Neural crest cell (in vitro differentiated cells): ENCODE measurements around the gene SENP5. TPM values are rescaled to one million over a fixed set of nuclear protein-coding genes. Genes with fewer than 3 reads are reported as not detected.

Experiments
- DNase-seq: peaks from one replicate; pipeline ENCODE4 v3.0.0; 2021; ENCODE audit warnings: low read depth, mixed read lengths, low spot score
- H3K27ac Mint-ChIP-seq: one replicate; pipeline ENCODE4 v1.8.0; 2021; ENCODE audit warnings: mild to moderate bottlenecking, mixed read lengths; ENCODE audit not compliant: unreplicated experiment
- H3K27me3 Mint-ChIP-seq: 2 replicates; pipeline ENCODE4 v1.8.0; 2021; ENCODE audit warnings: low read depth, mild to moderate bottlenecking, mixed read lengths
- H3K36me3 Mint-ChIP-seq: 2 replicates; pipeline ENCODE4 v1.8.0; 2021; ENCODE audit warnings: low read depth, mild to moderate bottlenecking, mixed read lengths
- H3K4me1 Mint-ChIP-seq: 2 replicates; pipeline ENCODE4 v1.8.0; 2021; ENCODE audit warnings: mixed read lengths
- H3K4me3 Mint-ChIP-seq: one replicate; pipeline ENCODE4 v1.8.0; 2021; ENCODE audit warnings: mild to moderate bottlenecking, mixed read lengths
- H3K9me3 Mint-ChIP-seq: 2 replicates; pipeline ENCODE4 v1.8.0; 2021; ENCODE audit warnings: mixed read lengths
- CTCF ChIP-seq: fragments of 200-600 bp; sonication (generic); conservative IDR thresholded peaks from 2 replicates; pipeline ENCODE4 v1.5.0; 2021; ENCODE audit warnings: antibody characterized with exemption, mild to moderate bottlenecking
- total RNA-seq: library from RNA; stranded (reverse); gene quantifications from 2 replicates; pipeline ENCODE4 v1.2.1, GENCODE V29; 2021

The SENP5 gene
- total RNA-seq, 1 donor from 2014 or later = 41.3 TPM

DNA sequence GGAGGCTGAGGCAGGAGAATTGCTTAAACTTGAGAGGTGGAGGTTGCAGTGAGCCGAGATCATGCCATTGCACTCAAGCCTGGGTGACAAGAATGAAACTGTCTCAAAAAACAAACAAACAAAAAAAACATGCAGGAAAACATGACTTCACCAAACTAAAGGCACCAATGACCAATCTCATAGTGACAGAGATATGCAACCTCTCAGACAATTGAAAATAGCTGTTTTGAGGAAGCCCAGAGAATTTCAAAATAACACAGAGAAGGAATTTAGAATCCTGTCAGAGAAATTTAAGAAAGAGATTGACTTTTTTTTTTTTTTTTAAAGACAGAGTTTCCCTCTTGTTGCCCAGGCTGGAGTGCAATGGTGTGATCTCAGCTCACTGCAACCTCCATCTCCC, 48.5 kb downstream of the SENP5 start:
- no peak overlapping the region for H3K4me3 Mint-ChIP-seq
- H3K4me1 Mint-ChIP-seq = no peaks in the 10 kb centered on the region
- no peaks in the 10 kb centered on the region for H3K27me3 Mint-ChIP-seq
- peaks cover 35% of the 10 kb centered on the region for H3K36me3 Mint-ChIP-seq
- no peak for DNase-seq
- no peaks in the 10 kb centered on the region for H3K9me3 Mint-ChIP-seq
- no peak overlapping the region for H3K27ac Mint-ChIP-seq
- TF ChIP-seq CTCF = no peak

GRCh38 chr3:196916995-196917394, 49.3 kb downstream of the SENP5 start:
- TF ChIP-seq CTCF = no peak
- no peaks in the 10 kb centered on the region for H3K9me3 Mint-ChIP-seq
- no peak overlapping the region for H3K4me3 Mint-ChIP-seq
- no peaks in the 10 kb centered on the region for H3K27me3 Mint-ChIP-seq
- H3K27ac Mint-ChIP-seq = no peak overlapping the region
- H3K36me3 Mint-ChIP-seq = peaks cover 31% of the 10 kb centered on the region
- H3K4me1 Mint-ChIP-seq = no peaks in the 10 kb centered on the region
- DNase-seq = no peak

- H3K4me1 Mint-ChIP-seq = no peaks in the 10 kb centered on the region
- no peak overlapping the region for H3K4me3 Mint-ChIP-seq
- H3K9me3 Mint-ChIP-seq = no peaks in the 10 kb centered on the region
- no peaks in the 10 kb centered on the region for H3K27me3 Mint-ChIP-seq
- H3K27ac Mint-ChIP-seq = no peak overlapping the region
- no peak for DNase-seq
- H3K36me3 Mint-ChIP-seq = peaks cover 27% of the 10 kb centered on the region
- no peak for TF ChIP-seq CTCF
Observed at GRCh38 chr3:196918968-196919367, 51.2 kb downstream of the SENP5 start.

DNA sequence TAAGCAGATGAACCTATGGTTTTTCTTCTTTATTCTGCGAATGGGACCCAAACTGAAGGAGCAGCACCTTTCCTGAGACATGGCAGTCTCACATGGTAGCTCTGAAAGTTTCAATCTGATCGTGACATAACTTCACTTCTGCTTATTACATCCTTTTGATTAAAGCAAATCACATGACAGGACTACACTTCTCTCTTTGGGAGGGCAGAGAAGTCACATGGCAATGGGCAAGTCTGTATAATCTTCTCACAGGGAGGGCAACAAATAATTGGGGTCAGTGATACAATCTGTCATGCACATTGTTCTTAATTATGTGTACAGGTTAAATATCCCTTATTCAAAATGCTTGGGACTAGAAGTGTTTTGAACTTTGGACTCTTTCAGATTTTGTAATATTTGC, 53.0 kb downstream of the SENP5 start:
- Mint-ChIP-seq H3K27me3 (no peaks in the 10 kb centered on the region), H3K4me3 (no peak overlapping the region), H3K36me3 (peaks cover 11% of the 10 kb centered on the region), H3K27ac (no peak overlapping the region), H3K9me3 (no peaks in the 10 kb centered on the region), H3K4me1 (no peaks in the 10 kb centered on the region)
- TF ChIP-seq CTCF = no peak
- no peak for DNase-seq

- no peaks in the 10 kb centered on the region for H3K4me1 Mint-ChIP-seq
- no peaks in the 10 kb centered on the region for H3K9me3 Mint-ChIP-seq
- H3K27ac Mint-ChIP-seq = no peak overlapping the region
- DNase-seq = no peak
- H3K36me3 Mint-ChIP-seq = peaks cover 2% of the 10 kb centered on the region
- H3K27me3 Mint-ChIP-seq = no peaks in the 10 kb centered on the region
- TF ChIP-seq CTCF = no peak
- H3K4me3 Mint-ChIP-seq = no peak overlapping the region
Observed at GRCh38 chr3:196927571-196928453, 60.1 kb downstream of the SENP5 start.
